Measurements from ENCODE around the gene NFIC.

Gene NFIC

GRCh38 chr19:3478409-3479176, 112.2 kb downstream of the NFIC start:
- H3K27me3 Mint-ChIP-seq: peaks cover 19% of the 10 kb centered on the region
- H3K4me3 Mint-ChIP-seq: peak overlapping the region; percentile 65
- peaks cover 19% of the 10 kb centered on the region for H3K4me1 Mint-ChIP-seq
- peaks cover 2% of the 10 kb centered on the region for H3K9me3 Mint-ChIP-seq
- peak; percentile 7 for ATAC-seq (ENCODE audit: low read depth)
- no peak for DNase-seq (ENCODE audit: low spot score in 2 of 2)
- H3K36me3 Mint-ChIP-seq: peaks cover 3% of the 10 kb centered on the region
- no peak overlapping the region for H3K27ac Mint-ChIP-seq

- Mint-ChIP-seq H3K4me3 (peak overlapping the region; percentile 14), H3K36me3 (peaks cover 3% of the 10 kb centered on the region), H3K27me3 (peaks cover 17% of the 10 kb centered on the region), H3K9me3 (peaks cover 2% of the 10 kb centered on the region), H3K4me1 (peaks cover 19% of the 10 kb centered on the region), H3K27ac (no peak overlapping the region)
- peak; percentile 51 to 54 for DNase-seq (ENCODE audit: low spot score in 2 of 2)
- peak; percentile 85 for ATAC-seq (ENCODE audit: low read depth)
Observed at GRCh38 chr19:3479177-3479833, 112.9 kb downstream of the NFIC start.

- peaks cover 3% of the 10 kb centered on the region for H3K36me3 Mint-ChIP-seq
- H3K4me3 Mint-ChIP-seq: peak overlapping the region; percentile 19
- H3K4me1 Mint-ChIP-seq: peaks cover 21% of the 10 kb centered on the region
- H3K27me3 Mint-ChIP-seq: peaks cover 20% of the 10 kb centered on the region
- H3K9me3 Mint-ChIP-seq: peaks cover 2% of the 10 kb centered on the region
- peak; percentile 30 to 39 for DNase-seq (ENCODE audit: low spot score in 2 of 2)
- no peak overlapping the region for H3K27ac Mint-ChIP-seq
- peak; percentile 56 for ATAC-seq (ENCODE audit: low read depth)
Observed at GRCh38 chr19:3479834-3480215, 113.4 kb downstream of the NFIC start.

- DNase-seq (ENCODE audit: low spot score in 2 of 2) (no peak), ATAC-seq (ENCODE audit: low read depth) (no peak)
- Mint-ChIP-seq H3K36me3 (peaks cover 3% of the 10 kb centered on the region), H3K27me3 (peaks cover 22% of the 10 kb centered on the region), H3K4me1 (peaks cover 23% of the 10 kb centered on the region), H3K27ac (no peak within 1 kb of the TSS), H3K9me3 (peaks cover 2% of the 10 kb centered on the region), H3K4me3 (peak within 1 kb of the TSS; percentile 19)
Observed at GRCh38 chr19:3480383-3481091, 114.2 kb downstream of the NFIC start, which contains the start of gene SMIM24. SMIM24 (minus strand) TSS chr19:3480525; CDS start chr19:3480463, 62 bp downstream.

GRCh38 chr19:3481241-3482090, 115.1 kb downstream of the NFIC start:
- H3K27ac Mint-ChIP-seq: no peak overlapping the region
- no peak overlapping the region for H3K4me3 Mint-ChIP-seq
- DNase-seq (ENCODE audit: low spot score in 2 of 2) (no peak), ATAC-seq (ENCODE audit: low read depth) (no peak)
- H3K27me3 Mint-ChIP-seq: peaks cover 22% of the 10 kb centered on the region
- H3K9me3 Mint-ChIP-seq: peaks cover 2% of the 10 kb centered on the region
- H3K4me1 Mint-ChIP-seq: peaks cover 23% of the 10 kb centered on the region
- peaks cover 3% of the 10 kb centered on the region for H3K36me3 Mint-ChIP-seq

- Mint-ChIP-seq H3K4me1 (peaks cover 23% of the 10 kb centered on the region), H3K36me3 (peaks cover 6% of the 10 kb centered on the region), H3K4me3 (no peak overlapping the region), H3K9me3 (peaks cover 2% of the 10 kb centered on the region), H3K27ac (no peak overlapping the region), H3K27me3 (peaks cover 22% of the 10 kb centered on the region)
- no peak for DNase-seq (ENCODE audit: low spot score in 2 of 2)
- no peak for ATAC-seq (ENCODE audit: low read depth)
Observed at GRCh38 chr19:3482507-3483225, 116.3 kb downstream of the NFIC start.

- Mint-ChIP-seq H3K4me1 (peaks cover 20% of the 10 kb centered on the region), H3K9me3 (peaks cover 2% of the 10 kb centered on the region), H3K27ac (no peak within 1 kb of the TSS), H3K4me3 (no peak within 1 kb of the TSS), H3K36me3 (peaks cover 6% of the 10 kb centered on the region), H3K27me3 (peaks cover 18% of the 10 kb centered on the region)
- no peak for ATAC-seq (ENCODE audit: low read depth)
- DNase-seq (ENCODE audit: low spot score in 2 of 2): no peak
Observed at GRCh38 chr19:3483226-3483628, 116.8 kb downstream of the NFIC start, which contains the start of gene SMIM44. SMIM44 (minus strand) TSS chr19:3483441; CDS start chr19:3483403, 38 bp downstream.

- Mint-ChIP-seq H3K4me3 (no peak overlapping the region), H3K27me3 (no peaks in the 10 kb centered on the region), H3K36me3 (peaks cover 21% of the 10 kb centered on the region), H3K9me3 (no peaks in the 10 kb centered on the region), H3K27ac (no peak overlapping the region), H3K4me1 (peaks cover 2% of the 10 kb centered on the region)
- DNase-seq (ENCODE audit: low spot score in 2 of 2) (no peak), ATAC-seq (ENCODE audit: low read depth) (no peak)
Observed at GRCh38 chr19:3491396-3492119, 125.2 kb downstream of the NFIC start.

- ATAC-seq (ENCODE audit: low read depth): no peak
- H3K9me3 Mint-ChIP-seq: no peaks in the 10 kb centered on the region
- H3K4me1 Mint-ChIP-seq: peaks cover 2% of the 10 kb centered on the region
- peaks cover 19% of the 10 kb centered on the region for H3K36me3 Mint-ChIP-seq
- no peak overlapping the region for H3K4me3 Mint-ChIP-seq
- DNase-seq (ENCODE audit: low spot score in 2 of 2): no peak
- no peaks in the 10 kb centered on the region for H3K27me3 Mint-ChIP-seq
- no peak overlapping the region for H3K27ac Mint-ChIP-seq
Observed at GRCh38 chr19:3492131-3492839, 125.9 kb downstream of the NFIC start.

GRCh38 chr19:3492919-3493318, 126.5 kb downstream of the NFIC start:
- no peak for ATAC-seq (ENCODE audit: low read depth)
- no peaks in the 10 kb centered on the region for H3K9me3 Mint-ChIP-seq
- DNase-seq (ENCODE audit: low spot score in 2 of 2): no peak
- no peak overlapping the region for H3K27ac Mint-ChIP-seq
- H3K36me3 Mint-ChIP-seq: peaks cover 20% of the 10 kb centered on the region
- peaks cover 3% of the 10 kb centered on the region for H3K4me1 Mint-ChIP-seq
- no peak overlapping the region for H3K4me3 Mint-ChIP-seq
- no peaks in the 10 kb centered on the region for H3K27me3 Mint-ChIP-seq

GRCh38 chr19:3493651-3494050, 127.3 kb downstream of the NFIC start:
- Mint-ChIP-seq H3K9me3 (no peaks in the 10 kb centered on the region), H3K4me1 (peaks cover 5% of the 10 kb centered on the region), H3K36me3 (peaks cover 22% of the 10 kb centered on the region)

GRCh38 chr19:3494051-3494450, 127.7 kb downstream of the NFIC start:
- no peak overlapping the region for H3K4me3 Mint-ChIP-seq
- no peaks in the 10 kb centered on the region for H3K9me3 Mint-ChIP-seq
- no peak for ATAC-seq (ENCODE audit: low read depth)
- peaks cover 6% of the 10 kb centered on the region for H3K4me1 Mint-ChIP-seq
- H3K36me3 Mint-ChIP-seq: peaks cover 22% of the 10 kb centered on the region
- no peak for DNase-seq (ENCODE audit: low spot score in 2 of 2)
- H3K27me3 Mint-ChIP-seq: no peaks in the 10 kb centered on the region
- H3K27ac Mint-ChIP-seq: no peak overlapping the region

More at GRCh38 chr19:3493651-3494050, 127.3 kb downstream of the NFIC start:
- Mint-ChIP-seq H3K27me3 (no peaks in the 10 kb centered on the region), H3K4me3 (no peak overlapping the region), H3K27ac (no peak overlapping the region)
- DNase-seq (ENCODE audit: low spot score in 2 of 2) (no peak), ATAC-seq (ENCODE audit: low read depth) (no peak)
